Left cardiac atrium (tissue), 4 donors: ENCODE measurements around the gene CERT1. TPM values are rescaled to one million over a fixed set of nuclear protein-coding genes. Genes with fewer than 3 reads are reported as not detected.
"Not testable (repeated sequence)": the region's sequence is repeated elsewhere in the genome, so short reads cannot be mapped to it uniquely, and the experiment has no call there.

ENCODE experiments used
- ATAC-seq, 2 donors: fragments of 200-7000 bp; cut with Tn5 transposase; one replicate each; pipeline ENCODE4 v1.9.1; 2020; ENCODE audit warnings: mild to moderate bottlenecking in 2 of 2, moderate library complexity in 2 of 2
- DNase-seq: peaks from one replicate; pipeline ENCODE4 v3.0.0-alpha.2; 2020
- intact Hi-C, 2 donors: fragments of 100-400 bp; cut with DNase I; formaldehyde crosslinking; loops; one replicate each; pipeline versions ENCODE4 v1.14.1 to v1.15.1; 2022 to 2023
- total RNA-seq, 2 donors: library from RNA; stranded (reverse); fragmentation: NEBNext Ultra II Directional; extraction: Animal tissue kit (Norgen Biotek cat#: 25700); gene quantifications; one replicate each; pipeline ENCODE4 v1.2.1, GENCODE V29; 2021
- donor health status: DM: no; HTN: yes; CAD: no.
- donor health status: DM: no; HTN: yes; CAD: no; lungs with severe emphysema.
- donor health status: DM: yes; HTN: yes; CAD: no.
- donor health status: Dilated cardiomyopathy.

Gene CERT1
- total RNA-seq, 2 donors from 2014 or later, result 21.6 to 32.9 TPM

DNA sequence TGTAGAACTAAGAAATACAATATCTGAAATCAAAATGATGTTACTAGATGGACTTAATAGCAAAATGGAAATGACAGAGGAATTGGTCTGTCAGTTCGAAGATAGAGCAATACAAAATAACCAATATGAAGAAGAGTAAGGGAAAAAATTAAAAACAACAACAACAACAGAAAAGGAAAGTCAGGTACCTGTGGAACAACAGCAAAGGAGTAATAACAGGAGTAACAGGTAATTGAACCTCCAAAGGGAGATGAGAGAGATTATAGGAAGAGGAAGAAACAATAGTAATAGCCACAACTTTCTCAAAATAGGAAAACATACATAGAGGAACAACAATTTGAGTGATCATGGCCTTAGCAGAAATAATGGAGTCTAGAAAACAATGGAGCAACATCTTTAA, 13.9 kb upstream of the CERT1 start:
- DNase-seq, result no peak
- no peak for ATAC-seq
- intact Hi-C loops, result no loop called here

- ATAC-seq (no peak), DNase-seq (no peak)
- intact Hi-C loops, result no loop called here
Observed at GRCh38 chr5:75524591-75524990, 13.2 kb upstream of the CERT1 start.

DNA sequence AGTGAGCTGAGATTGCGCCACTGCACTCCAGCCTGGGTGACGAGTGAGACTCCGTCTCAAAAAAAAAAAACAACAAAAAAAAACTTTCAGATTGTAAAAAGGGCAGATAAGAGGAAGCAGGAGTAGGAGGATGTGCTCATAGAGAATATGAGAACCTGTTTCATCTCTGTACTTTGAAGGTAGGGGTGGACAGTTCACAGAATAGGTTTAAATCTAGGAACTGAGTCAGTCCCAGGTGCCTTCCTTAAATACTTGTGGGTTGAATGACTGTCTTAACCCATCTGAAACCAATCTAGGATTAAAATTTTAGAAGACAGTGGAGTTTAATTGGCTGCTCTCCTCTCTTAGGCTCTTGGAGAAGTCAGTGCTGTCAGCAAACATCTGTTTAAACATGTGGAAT, 12.6 kb upstream of the CERT1 start:
- intact Hi-C loops, result no loop called here
- ATAC-seq, result no peak
- no peak for DNase-seq

DNA sequence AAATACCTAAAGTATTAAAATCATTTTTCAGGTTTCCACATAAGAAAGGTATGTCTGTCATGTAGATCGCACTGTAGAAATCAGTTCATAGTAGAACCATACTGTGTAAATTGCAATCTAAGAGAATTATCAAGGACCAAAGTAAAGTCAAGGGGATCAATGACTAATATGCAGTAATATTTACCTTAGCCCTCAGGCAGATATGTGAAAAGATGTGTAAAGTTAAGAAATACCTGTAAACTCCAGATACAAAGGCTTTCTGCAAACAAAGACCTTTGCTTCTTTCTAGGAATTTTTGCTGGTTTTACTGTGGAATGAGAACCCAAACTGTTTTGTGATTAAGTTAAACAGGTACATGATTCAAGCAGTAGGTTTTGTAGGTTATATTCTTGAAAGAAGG, 11.8 kb upstream of the CERT1 start:
- DNase-seq, result no peak
- intact Hi-C loops, result no loop called here
- ATAC-seq, result no peak

- no peak for ATAC-seq
- no peak for DNase-seq
- intact Hi-C loops, result no loop called here
Observed at GRCh38 chr5:75522542-75522941, 11.1 kb upstream of the CERT1 start.

DNA sequence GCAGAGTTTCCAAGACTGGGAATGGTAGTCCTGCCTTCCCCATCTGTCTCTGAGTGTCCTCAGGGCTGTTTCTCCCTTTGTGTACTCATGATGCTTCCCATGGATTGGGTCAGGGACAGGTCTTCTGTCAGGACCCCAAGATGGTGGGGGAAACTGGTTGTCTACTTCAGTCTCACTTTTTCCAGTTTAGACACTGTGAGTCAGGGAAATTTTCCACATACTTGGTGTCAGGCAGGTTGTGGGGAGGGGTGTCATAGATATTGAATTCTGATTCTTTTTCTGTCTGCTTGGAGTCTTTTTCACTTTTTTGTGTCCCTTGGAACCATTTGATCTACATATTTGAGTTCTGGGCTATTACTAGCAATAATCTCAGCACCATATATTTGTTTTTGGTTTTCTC, 10.6 kb upstream of the CERT1 start:
- intact Hi-C loops, result no loop called here
- DNase-seq (no peak), ATAC-seq (no peak)

- ATAC-seq, result no peak
- DNase-seq, result no peak
- intact Hi-C loops, result no loop called here
Observed at GRCh38 chr5:75521195-75521594, 9.8 kb upstream of the CERT1 start.

DNA sequence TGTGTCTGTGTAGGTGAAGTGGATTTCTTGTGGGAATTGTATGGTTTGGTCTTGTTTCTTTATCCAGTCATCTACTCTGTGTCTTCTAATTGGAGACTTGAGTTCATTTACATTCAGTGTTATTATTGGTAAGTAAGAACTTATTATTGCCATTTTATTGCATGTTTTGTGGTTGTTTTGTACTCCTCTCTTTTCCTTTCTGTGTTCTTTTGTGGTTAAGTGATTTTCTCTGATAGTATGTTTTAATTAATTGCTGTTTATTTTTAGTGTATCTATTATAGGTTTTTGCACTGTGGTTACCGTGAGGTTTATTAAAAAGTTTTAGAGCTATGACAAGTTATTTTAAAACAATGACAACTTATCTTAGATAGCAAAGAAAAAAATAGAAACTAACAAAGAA, 8.3 kb upstream of the CERT1 start:
- ATAC-seq (no peak), DNase-seq (no peak)
- intact Hi-C loops, result no loop called here

GRCh38 chr5:75514323-75514722, 2.9 kb upstream of the CERT1 start:
- DNase-seq (no peak), ATAC-seq (no peak)
- intact Hi-C loops, result loop anchor here in 1 of 2 donors (5.0 kb wide), 2 partner anchors 53 to 177 kb away; partner anchors contain the start of gene HMGCR

DNA sequence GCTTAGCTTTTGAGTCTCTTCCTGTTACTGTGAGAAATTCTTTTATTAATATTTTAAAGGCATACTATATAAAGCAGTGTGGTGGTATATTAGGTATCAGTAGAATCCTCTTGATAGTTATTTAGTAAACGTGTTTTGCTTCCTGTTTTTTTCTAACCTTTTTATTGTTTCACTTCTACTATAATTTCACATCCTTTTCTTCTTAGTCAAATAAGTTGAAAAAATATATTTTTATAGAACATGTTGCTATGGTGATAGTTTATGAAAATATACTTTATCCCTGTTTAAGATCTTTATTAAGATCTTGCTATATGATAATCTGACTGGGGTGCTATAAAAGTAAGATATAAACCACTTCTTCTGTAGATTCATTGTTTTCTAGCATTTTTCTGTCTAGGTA, 2.4 kb upstream of the CERT1 start:
- intact Hi-C loops, result loop anchor here in 1 of 2 donors (5.0 kb wide), 2 partner anchors 53 to 177 kb away; partner anchors contain the start of gene HMGCR
- ATAC-seq, result no peak
- DNase-seq, result no peak

GRCh38 chr5:75512383-75513074, 1.1 kb upstream of the CERT1 start:
- no peak for ATAC-seq
- intact Hi-C loops, result loop anchor here in 1 of 2 donors (5.0 kb wide), 2 partner anchors 55 to 175 kb away; partner anchors contain the start of gene HMGCR
- no peak for DNase-seq

DNA sequence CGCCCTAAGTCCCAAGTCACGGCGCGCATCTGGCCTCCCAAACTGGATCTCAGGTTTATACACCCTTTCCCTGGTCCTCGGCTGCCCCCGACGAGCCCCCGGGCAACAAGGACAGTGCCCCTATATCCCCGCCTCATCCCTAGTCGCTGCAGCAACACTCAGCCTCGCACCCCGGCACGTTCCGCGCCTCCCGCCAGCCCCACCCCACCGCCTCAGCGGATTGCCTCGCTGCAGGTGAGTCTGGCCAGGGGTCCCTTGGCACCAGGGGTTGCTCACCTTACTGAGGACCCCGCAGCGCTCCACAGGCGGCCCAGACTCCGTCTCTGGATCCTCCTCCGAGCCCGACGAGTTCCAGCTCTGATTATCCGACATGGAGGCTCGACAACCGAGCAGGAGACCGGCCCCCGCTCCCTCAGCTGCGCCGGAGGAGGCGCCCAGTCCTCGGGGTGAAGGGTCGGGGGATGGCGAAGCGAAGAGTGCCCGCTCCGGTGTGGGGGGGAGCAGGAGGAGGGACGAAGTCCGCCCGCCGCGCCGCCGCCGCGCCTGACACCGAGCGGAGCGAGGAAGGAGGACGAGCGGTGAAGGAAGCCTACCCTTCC, 494 bp downstream of the CERT1 start:
- ATAC-seq, result peak; percentile 60 to 77
- peak; percentile 62 for DNase-seq
- intact Hi-C loops, result loop anchor here in 1 of 2 donors (5.0 kb wide), 2 partner anchors 56 to 174 kb away; partner anchors contain the start of gene HMGCR

DNA sequence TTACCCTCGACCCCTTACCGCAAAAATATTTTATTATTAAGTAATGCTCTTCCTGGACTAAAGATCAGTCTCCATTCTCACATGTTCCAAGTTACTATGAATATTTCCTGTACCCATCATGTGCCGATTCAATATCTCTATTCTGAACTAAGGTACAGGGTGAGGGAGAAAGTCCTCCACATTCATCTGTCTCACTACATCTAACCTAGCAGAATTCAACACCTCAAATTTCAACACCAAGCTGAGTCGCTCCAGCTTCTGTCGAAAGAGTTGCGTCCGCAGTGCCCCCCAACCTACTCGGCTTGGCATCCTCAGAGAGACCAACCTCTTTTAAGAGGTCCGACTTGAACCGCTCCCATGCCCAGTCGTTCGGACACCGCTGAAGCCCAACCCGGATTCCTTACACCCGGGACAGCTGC, 1.0 kb downstream of the CERT1 start:
- DNase-seq, result peak; percentile 65
- ATAC-seq, result peak; percentile 38 to 48
- intact Hi-C loops, result loop anchor here in 1 of 2 donors (5.0 kb wide), 2 partner anchors 57 to 173 kb away; partner anchors contain the start of gene HMGCR

- DNase-seq (no peak), ATAC-seq (no peak)
- intact Hi-C loops, result loop anchor here in 1 of 2 donors (5.0 kb wide), 2 partner anchors 57 to 173 kb away; partner anchors contain the start of gene HMGCR
Observed at GRCh38 chr5:75509956-75510355, 1.5 kb downstream of the CERT1 start.

DNA sequence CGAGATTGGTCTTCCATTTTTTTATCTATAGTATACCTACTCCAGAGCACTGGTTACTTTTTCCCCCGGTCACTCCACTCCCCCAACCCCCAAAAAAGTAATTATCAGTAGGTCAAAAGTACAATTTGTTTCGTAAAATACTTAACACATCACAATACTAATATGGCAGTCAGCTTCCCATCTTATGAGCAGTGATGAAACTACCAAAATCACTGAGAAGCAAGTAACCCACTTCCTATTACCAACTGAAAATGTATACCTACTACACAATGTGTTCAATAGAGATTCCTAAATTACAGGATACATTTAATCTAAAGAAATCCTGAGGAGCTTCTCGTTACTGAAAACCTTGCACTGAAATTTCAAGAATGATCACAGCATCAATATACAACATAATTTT, 1.9 kb downstream of the CERT1 start:
- intact Hi-C loops, result no loop called here
- ATAC-seq (no peak), DNase-seq (no peak)

GRCh38 chr5:75507841-75508240, 3.6 kb downstream of the CERT1 start:
- DNase-seq, result no peak
- intact Hi-C loops, result no loop called here
- no peak for ATAC-seq

DNA sequence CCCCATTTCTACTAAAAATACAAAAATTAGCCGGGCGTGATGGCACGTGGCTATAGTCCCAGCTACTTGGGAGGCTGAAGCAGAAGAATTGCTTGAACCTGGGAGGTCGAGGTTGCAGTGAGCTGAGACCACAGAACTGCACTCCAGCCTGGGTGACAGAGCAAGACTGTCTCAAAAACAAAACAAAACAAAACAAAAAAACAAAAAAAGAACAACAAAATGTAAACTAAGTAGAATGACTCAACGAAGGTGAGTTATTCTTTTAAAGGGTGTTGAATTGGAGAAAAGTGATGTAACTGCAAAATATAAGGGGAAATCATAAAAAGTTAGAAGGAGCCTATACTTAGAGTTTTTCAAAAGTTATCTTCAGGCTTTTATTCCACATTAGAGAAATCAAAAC, 6.3 kb downstream of the CERT1 start:
- DNase-seq, intact Hi-C loops, ATAC-seq: not testable (repeated sequence)

GRCh38 chr5:75498875-75499274, 12.6 kb downstream of the CERT1 start:
- DNase-seq, ATAC-seq: not testable (repeated sequence)
- intact Hi-C loops, result loop anchor here in 1 of 2 donors (10.0 kb wide), 1 partner anchor 54 kb away; no protein-coding TSS in a partner anchor

GRCh38 chr5:75498208-75498777, 13.1 kb downstream of the CERT1 start:
- DNase-seq (no peak), ATAC-seq (no peak)
- intact Hi-C loops, result loop anchor here in 1 of 2 donors (10.0 kb wide), 1 partner anchor 53 kb away; no protein-coding TSS in a partner anchor

GRCh38 chr5:75496026-75496425, 15.4 kb downstream of the CERT1 start:
- DNase-seq, result no peak
- intact Hi-C loops, result loop anchor here in 1 of 2 donors (10.0 kb wide), 1 partner anchor 51 kb away; no protein-coding TSS in a partner anchor
- no peak for ATAC-seq
